ENCODE results near the gene RPL38.

Gene RPL38

DNA sequence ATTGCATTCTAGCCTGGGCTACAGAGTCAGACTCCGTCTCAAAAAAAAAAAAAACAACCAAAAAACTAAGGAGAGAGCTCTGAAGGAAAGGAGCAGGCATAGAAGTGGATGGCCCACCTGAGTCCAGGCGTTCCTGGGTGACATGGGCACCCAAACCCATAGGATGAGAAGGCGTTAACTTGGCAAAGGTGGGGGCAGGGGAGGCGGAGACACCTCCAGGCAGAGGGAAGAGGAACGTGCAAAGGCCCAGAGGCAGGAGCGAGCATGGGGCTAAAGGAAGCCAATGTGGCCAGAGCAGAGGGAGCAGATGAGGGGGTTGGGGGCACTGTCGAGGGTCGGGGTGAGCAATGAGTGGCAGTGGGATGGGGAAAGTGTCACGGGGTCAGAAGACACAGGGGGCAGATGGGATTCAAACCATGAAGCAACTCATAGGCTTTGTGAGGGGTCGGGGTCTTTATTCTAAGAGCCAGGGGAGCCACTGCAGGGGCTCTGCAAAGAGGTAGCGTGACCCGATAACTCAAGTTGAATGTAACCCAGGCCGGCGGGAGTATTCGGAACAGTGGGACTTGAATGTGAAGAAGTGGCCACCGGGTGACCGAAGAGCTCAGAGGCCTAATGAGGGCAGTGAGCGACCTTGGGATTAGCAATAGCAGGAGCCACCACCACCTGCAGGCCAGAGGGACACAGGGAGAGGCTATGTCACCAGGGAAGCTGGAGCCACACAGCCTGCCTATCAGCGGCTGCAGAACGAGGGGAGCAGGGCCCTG is 21.7 kb downstream of the RPL38 start:
- Histone ChIP-seq H3K4me3 (IDR thresholded peaks at IDR 0.05; ENCODE audit: insufficient read depth, low read depth, low read length) (no peak overlapping the region), H3K4me1 (ENCODE audit: low read depth, poor library complexity, severe bottlenecking) (no peaks in the 10 kb centered on the region), H3K79me2 (ENCODE audit: insufficient read depth, low read depth) (no peaks in the 10 kb centered on the region), H3K9ac (no peak overlapping the region), H4K20me1 (ENCODE audit: insufficient read depth) (no peaks in the 10 kb centered on the region), H2AFZ (ENCODE audit: low read depth) (no peak overlapping the region), H3K4me2 (no peak overlapping the region), H3K27ac (no peak overlapping the region), H3K36me3 (ENCODE audit: insufficient read depth) (no peaks in the 10 kb centered on the region), H3K27me3 (ENCODE audit: insufficient read depth, low read depth) (no peaks in the 10 kb centered on the region)
- TF ChIP-seq, protein P1, sequence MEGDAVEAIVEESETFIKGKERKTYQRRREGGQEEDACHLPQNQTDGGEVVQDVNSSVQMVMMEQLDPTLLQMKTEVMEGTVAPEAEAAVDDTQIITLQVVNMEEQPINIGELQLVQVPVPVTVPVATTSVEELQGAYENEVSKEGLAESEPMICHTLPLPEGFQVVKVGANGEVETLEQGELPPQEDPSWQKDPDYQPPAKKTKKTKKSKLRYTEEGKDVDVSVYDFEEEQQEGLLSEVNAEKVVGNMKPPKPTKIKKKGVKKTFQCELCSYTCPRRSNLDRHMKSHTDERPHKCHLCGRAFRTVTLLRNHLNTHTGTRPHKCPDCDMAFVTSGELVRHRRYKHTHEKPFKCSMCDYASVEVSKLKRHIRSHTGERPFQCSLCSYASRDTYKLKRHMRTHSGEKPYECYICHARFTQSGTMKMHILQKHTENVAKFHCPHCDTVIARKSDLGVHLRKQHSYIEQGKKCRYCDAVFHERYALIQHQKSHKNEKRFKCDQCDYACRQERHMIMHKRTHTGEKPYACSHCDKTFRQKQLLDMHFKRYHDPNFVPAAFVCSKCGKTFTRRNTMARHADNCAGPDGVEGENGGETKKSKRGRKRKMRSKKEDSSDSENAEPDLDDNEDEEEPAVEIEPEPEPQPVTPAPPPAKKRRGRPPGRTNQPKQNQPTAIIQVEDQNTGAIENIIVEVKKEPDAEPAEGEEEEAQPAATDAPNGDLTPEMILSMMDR (conservative IDR thresholded peaks at IDR 0.05; ENCODE audit: low read depth, low read length), result no peak

DNA sequence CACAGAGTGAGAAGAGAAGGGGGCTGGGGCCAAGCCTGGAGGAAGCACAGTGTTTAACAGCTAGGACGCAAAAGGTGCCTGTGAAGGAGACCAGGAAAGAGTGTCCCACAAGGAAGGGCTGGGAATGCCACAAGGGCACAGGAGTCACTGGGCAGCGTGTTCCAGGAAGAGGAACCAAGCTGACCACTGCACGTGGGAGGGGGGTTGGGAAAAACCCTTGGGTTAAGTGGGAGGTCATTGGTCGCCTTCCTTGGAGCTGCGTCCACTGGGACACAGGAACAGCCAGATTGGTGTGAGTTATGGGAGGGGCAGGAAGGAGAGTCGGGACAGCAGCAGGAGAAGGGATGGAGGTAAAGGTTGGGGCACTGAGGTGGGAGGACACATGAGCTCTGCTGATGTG is 22.8 kb downstream of the RPL38 start:
- H3K4me1 ChIP-seq (ENCODE audit: low read depth, poor library complexity, severe bottlenecking), result no peaks in the 10 kb centered on the region
- no peak overlapping the region for H3K9ac ChIP-seq
- H3K36me3 ChIP-seq (ENCODE audit: insufficient read depth), result no peaks in the 10 kb centered on the region
- no peak overlapping the region for H2AFZ ChIP-seq (ENCODE audit: low read depth)
- TF ChIP-seq, protein P1 (conservative IDR thresholded peaks at IDR 0.05; ENCODE audit: low read depth, low read length), result no peak
- H3K4me3 ChIP-seq (IDR thresholded peaks at IDR 0.05; ENCODE audit: insufficient read depth, low read depth, low read length), result no peak overlapping the region
- H4K20me1 ChIP-seq (ENCODE audit: insufficient read depth), result no peaks in the 10 kb centered on the region
- H3K27me3 ChIP-seq (ENCODE audit: insufficient read depth, low read depth), result no peaks in the 10 kb centered on the region
- no peak overlapping the region for H3K27ac ChIP-seq
- no peak overlapping the region for H3K4me2 ChIP-seq
- H3K79me2 ChIP-seq (ENCODE audit: insufficient read depth, low read depth), result no peaks in the 10 kb centered on the region

DNA sequence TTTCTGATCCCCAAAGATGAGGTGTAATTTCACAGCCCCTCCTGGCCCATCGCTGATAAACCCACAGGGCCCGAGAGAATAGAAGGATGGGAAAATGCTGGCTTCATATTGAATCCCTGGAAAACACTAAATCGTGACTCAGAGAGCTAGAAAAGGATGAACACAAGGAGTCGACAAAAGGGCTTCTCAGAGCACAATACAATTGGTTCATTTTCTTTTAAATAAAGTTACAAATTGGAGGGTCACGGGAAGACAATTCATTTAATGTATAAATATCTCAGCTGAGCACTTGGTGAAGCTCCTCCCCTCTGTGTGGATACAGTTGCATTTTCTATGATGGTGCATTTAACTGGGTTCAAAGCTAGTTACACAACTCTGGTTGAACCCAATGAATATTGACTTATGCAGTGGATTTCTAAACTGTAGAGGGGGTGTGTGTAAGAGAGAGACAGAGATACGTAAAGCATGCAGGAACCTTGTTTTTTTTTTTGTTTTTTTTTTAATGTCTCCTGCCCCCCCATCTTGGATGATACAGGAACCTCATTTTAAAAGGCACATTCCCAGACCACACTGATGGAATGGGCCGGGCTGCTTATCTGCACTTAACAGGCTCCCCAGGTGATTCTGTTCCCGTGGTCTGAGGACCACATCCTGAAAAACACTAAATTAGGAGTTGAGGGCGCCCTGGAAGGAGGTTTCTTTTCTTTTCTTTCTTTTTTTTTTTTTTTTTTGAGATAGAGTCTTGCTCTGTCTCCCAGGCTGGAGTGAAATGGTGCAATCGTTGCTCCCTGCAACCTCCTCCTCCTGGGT is 24.0 kb downstream of the RPL38 start:
- Histone ChIP-seq H3K4me2 (no peak overlapping the region), H3K79me2 (ENCODE audit: insufficient read depth, low read depth) (no peaks in the 10 kb centered on the region), H3K27me3 (ENCODE audit: insufficient read depth, low read depth) (no peaks in the 10 kb centered on the region), H3K4me3 (IDR thresholded peaks at IDR 0.05; ENCODE audit: insufficient read depth, low read depth, low read length) (no peak overlapping the region), H3K27ac (no peak overlapping the region), H4K20me1 (ENCODE audit: insufficient read depth) (no peaks in the 10 kb centered on the region), H3K9ac (no peak overlapping the region), H3K36me3 (ENCODE audit: insufficient read depth) (no peaks in the 10 kb centered on the region), H3K4me1 (ENCODE audit: low read depth, poor library complexity, severe bottlenecking) (no peaks in the 10 kb centered on the region), H2AFZ (ENCODE audit: low read depth) (no peak overlapping the region)
- TF ChIP-seq, protein P1 (conservative IDR thresholded peaks at IDR 0.05; ENCODE audit: low read depth, low read length), result no peak

DNA sequence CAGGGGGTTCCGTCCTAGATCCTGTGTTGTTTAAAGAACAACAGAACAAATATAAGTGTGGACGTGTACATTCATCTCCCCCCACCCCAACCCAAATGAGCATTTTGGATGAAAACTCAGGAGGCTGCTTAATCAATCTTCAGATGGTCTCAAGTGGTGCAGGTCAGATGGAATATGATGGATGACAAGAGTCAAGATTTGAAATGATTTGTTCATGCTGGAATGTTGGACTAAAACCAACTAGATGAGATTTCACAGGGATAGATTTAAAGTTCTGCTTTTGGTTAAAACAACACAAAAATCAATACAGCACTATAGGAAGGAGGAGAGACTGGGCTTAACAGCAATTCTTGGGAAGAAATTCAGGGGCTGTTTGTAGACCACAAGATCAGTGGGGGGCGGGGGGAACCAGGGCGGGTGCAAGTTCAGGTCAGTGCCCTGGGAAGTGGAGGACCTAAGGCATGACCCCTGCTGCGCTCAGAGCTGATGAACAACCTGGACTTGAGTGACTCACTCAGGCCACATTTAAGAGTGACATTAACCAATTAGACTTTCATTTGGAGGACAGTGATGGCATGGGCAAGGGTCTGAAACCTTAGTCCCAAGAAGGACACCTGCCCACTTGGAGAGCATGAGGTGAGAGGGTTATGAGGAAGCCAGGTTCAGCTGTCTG is 25.0 kb downstream of the RPL38 start:
- H3K4me2 ChIP-seq, result no peak overlapping the region
- H3K4me3 ChIP-seq (IDR thresholded peaks at IDR 0.05; ENCODE audit: insufficient read depth, low read depth, low read length), result no peak overlapping the region
- H3K36me3 ChIP-seq (ENCODE audit: insufficient read depth), result no peaks in the 10 kb centered on the region
- TF ChIP-seq, protein P1 (conservative IDR thresholded peaks at IDR 0.05; ENCODE audit: low read depth, low read length), result no peak
- H3K79me2 ChIP-seq (ENCODE audit: insufficient read depth, low read depth), result no peaks in the 10 kb centered on the region
- no peak overlapping the region for H2AFZ ChIP-seq (ENCODE audit: low read depth)
- no peaks in the 10 kb centered on the region for H4K20me1 ChIP-seq (ENCODE audit: insufficient read depth)
- no peaks in the 10 kb centered on the region for H3K27me3 ChIP-seq (ENCODE audit: insufficient read depth, low read depth)
- H3K27ac ChIP-seq, result no peak overlapping the region
- no peak overlapping the region for H3K9ac ChIP-seq
- no peaks in the 10 kb centered on the region for H3K4me1 ChIP-seq (ENCODE audit: low read depth, poor library complexity, severe bottlenecking)
